Glomerular visceral epithelial cell (primary cell): Measurements from ENCODE around the gene ZDHHC20.
"Not testable (repeated sequence)": the region's sequence is repeated elsewhere in the genome, so short reads cannot be mapped to it uniquely, and the experiment has no call there.

Source experiments
- DNase-seq: peaks from one replicate; pipeline ENCODE4 v3.0.0-alpha.2; 2016; ENCODE audit errors: extremely low spot score

The ZDHHC20 gene

DNA sequence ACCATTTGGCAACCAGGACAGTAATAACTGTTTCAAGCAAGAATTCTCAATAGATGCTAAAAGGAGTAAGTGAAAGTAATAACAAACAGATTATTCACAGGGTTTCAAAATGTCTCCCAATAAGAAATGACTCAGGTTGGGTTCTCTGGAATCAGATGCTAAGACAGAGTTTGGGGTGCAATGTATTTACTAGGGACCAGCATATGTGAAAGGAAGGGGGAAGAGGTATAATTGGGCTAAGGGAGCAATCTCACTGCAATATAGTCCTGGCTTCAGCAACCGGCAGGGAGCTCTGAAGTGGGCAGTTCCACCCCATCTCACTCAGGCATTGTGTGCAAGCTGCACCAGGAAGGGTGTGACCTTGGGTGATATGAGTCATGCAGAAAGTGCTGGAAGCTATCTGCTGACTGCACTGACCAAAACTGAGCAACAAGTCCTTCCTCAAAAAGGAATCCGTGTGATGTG is 23.4 kb downstream of the ZDHHC20 start:
- DNase-seq: peak; percentile 65

DNA sequence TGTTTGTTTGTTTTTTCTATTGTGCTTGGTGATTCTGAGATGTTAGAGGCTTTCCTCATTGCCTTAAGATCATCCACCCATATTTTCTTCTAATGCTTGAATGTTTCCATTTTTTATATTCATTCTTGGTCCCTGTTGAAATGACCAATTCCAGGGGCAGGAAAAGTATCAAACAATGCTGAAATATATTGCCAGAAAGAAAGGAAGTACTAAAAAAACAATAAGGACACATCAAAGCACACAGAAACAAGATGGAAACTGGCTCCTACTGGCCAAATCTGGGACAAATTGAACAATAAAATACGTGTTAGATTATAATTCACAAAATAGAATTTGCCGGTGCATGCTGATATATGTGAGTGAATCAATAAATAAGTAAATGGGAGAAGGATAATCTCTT is 23.9 kb downstream of the ZDHHC20 start:
- DNase-seq: no peak

DNA sequence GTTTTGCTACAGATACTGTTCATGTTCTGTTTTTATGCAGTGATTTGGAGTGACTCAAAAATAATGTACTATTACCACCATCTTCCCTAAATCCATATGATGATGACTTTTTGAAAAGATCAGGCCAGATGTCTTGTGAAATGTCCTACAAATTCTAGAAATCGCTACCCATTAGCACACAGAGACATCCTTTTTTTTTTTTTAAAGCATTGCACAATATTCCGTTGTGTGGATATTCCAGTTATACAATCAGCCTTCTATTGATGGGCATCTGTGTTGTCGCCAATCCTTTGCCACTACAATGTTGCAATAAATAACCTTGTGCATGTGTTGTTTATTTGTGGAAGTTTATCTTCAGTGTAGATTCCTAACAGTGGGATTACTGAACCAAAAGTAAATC is 24.5 kb downstream of the ZDHHC20 start:
- no peak for DNase-seq

DNA sequence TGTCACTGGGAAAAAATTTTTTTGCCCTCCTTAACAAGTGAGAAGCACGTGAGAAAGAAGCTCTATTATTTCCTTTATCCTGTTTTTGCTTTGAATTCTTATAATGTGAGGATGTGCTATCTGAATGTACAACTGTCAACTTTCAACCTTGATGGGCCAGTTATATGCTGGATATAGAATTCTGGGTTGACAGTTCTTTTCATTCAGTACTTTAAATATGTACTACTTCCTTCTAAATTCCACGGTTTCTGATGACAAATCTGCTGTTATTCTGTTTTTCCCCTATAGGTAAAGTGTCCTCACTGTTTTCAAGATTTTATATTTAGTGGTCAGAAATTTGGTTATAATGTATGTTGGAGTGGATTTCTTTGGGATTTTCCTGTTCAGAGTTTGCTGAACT is 29.9 kb downstream of the ZDHHC20 start:
- DNase-seq: no peak

DNA sequence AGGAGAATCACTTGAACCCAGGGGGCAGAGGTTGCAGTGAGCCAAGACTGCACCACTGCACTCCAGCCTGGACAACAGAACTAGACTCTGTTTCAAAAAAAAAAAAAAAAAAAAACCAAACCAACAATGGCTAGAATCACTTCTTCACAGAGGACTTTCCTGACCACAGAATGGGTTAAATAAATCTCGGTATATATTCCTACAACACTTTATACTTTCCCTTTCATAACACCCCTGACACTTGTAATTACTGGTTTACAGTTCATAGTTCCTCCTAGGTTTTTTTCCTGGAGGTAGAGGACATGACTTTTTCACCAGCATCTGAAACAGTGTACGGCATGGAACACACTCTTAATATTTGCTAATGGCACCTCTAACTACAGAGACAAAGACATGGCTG is 31.4 kb downstream of the ZDHHC20 start:
- no peak for DNase-seq

DNA sequence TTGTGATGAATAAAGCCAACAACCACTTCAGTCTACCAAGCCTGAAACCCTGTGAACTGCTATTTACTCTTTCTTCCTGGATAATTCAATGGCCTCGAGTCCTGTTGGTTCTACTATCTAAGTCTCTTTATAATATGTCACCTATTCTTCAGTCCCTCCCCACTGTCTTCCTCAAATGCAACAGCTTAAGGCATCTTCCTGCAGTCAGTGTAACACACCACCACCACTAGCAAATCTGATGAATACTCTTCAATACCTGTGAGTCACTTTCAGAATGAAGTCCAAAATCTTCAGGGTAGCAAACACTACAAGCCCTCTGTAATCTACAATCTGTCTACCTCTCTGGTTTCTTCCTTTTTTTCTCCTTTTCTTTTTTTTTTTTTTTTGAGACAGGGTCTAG is 32.9 kb downstream of the ZDHHC20 start:
- DNase-seq: peak; percentile 5

DNA sequence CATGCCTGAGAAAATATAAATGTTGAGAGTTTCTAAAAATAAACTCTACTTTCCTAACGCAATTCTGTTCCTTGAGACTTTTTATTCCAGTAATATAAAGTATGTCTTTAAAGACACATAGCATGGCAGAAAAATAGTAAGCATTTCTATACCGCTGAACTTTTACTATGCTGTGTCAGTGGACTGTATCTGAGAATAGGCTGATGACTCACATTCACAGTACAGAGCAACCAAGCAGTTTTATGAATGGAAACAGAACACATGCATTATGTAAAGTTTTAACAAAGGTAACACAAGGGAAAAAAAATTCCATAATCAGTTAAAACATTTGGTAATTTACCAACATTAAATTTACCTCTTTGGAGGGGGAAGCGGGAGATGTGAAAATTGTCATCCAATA is 38.4 kb downstream of the ZDHHC20 start:
- peak; percentile 5 for DNase-seq

DNA sequence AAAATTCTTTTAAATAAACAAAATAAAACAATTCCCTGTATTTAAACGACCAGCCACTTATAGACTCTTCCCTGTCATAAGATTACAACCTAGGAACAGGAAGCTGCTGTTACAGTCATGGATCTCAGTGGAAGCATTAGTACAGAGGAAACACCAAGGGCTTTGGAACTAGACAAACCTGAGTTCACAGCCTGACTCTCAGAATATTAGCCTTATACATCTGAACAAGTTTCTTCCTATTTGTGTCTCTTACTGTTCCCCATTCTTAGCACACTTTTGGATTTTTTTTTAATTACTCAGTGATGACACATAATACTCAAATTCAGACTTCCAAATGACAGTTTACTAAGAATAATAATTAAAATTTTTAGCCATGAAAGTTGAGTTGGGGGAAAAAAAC is 46.1 kb downstream of the ZDHHC20 start:
- no peak for DNase-seq

DNA sequence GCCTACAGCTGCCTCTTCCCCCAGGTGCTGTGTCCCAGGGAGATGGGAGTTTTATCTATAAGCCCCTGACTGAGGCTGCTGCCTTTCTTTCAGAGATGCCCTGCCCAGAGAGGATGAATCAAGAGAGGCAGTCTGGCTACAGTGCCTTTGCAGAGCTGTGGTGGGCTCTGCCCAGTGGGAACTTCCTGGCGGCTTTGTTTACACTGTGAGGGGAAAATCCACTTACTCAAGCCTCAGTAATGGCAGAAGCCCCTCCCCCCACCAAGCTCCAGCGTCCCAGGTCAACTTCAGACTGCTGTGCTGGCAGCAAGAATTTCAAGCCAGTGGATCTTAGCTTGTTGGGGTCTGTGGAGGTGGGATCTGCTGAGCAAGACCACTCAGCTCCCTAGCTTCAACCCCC is 48.6 kb downstream of the ZDHHC20 start:
- peak; percentile 57 for DNase-seq

DNA sequence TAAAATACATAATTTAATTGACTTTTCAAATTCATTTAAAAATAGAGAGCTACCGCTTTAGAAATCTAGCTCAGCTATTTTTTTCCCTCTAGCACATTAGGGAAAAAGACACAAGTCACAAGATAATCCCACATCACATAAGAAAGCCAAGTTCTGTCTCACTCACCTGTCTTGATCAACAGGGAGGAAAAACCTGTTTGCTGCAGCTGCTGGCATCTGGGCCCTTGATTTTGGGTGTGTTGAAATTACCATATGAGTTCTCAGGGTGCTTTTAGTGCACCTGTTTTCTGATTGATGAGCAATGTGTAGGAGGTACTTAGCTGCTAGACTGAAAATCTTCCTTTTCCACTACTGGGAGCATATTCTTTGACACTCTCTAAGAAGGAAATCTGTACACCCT is 53.8 kb downstream of the ZDHHC20 start:
- no peak for DNase-seq

DNA sequence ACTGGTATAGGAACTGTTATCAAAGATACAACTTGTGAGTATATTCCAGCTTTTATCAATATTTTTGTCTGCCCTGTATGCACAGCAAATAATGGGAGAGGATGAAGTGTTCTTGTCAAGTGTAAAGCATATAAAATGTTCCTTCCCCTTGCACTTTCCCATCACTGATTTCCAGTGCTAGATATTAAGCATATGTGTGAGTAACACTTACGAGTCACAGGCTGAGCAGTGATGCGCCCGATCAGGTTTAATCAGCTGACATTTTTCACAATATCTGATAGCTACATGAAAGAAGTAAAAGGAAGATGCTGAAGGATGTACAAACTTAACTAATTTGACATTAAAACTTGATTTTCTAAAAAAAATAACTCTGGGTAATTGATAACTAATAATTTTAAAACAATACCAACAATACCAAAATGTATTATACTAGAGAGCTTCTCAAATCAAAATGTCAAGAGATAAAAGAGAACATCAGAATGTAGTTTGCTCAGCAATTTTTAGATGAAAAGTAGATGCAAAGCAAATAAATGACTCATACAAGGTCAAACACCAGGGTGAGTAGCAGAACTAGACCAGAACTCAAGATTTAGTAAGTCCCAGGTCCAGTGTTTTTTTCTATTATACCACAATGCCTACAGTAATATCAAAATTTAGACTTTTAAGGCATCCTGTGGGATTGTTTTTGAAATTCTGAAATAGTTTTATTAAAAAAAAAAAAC is 56.4 kb downstream of the ZDHHC20 start:
- peak; percentile 43 for DNase-seq

DNA sequence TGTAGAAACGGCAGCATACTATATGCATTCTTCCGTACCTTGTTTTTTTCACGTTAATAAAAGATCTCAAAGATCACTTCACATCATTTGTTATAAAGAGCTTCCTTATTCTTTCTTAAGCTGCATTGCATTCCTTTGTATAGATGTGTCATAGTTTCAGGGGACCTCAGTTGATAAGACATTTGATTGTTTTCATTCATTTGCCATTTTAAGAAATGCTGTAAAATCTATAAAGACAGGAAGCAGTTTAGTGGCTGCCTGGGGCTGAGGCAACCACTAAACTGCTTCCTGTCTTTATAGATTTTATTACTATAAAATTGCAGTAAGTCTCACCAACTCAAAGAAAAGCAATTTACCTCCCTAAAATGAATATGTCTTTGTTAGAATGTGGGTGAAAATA is 59.4 kb downstream of the ZDHHC20 start:
- no peak for DNase-seq

DNA sequence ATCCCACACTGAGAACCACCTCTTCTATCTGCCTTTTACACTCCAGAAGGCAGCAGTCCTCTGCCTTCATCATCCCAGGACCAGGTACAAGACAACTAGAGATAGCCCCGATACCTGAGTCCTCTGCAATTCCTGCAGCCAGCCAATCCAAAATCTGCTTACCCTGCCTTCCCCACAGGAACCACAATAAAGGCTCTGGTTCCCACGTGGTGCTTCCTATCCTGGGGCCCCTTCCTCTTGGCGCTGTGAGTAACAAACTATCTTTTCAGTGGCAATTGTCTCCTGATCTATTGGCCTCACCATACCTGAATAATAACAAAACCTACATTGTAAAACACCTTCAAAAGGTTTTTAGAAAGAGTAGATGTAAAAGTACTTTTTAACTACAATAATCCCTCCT is 63.1 kb downstream of the ZDHHC20 start:
- no peak for DNase-seq

DNA sequence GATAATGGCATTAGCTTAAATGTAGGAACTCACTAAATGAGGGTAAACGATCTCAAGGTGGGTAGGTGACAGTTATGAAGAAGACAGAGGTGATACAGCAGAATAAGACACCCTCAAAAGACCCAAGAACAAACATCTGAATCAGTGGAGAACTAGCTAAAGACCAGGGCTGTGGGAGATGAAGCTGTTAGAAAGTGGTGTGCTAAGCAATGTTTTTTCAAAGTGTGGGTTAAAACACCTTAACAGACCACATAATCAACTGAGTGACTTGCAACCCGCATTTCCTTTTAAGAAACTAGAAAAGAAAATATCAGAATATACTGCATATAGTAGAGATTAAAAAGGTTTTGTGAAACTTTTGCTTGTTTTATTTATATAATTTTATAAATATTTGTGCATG is 70.0 kb downstream of the ZDHHC20 start:
- no peak for DNase-seq

DNA sequence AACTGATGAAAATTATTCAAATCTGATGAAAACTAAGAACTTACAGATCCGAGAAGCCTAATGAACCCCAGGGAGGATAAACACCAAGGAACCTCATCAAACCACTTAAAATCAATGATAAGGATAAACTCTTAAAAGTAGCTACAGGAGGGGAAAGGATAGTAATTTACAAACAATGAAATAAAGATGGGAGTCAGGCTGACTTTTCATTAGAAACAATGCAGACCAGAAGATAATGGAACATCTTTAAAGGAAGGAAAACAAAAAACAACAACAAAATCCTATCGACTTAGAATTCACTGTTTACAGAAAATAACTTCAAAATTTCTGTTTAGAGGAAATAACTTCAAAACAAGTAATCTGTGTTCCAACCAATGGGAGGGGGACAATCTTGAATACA is 73.4 kb downstream of the ZDHHC20 start:
- DNase-seq: no peak

DNA sequence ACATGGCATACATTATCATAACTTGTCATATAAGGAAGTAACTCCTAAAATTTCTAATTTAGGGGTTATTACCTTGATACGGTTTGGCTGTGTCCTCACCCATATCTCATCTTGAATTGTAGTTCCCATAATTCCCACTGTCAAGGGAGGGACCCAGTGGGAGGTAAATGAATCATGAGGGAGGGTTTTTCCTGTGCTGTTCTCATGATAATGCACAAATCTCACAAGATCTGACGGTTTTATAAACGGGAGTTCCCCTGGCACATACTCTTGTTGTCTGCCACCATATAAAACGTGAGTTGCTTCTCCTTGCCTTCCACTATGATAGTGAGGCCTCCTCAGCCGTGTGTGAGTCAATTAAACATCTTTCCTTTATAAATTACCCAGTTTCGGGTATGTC is 76.0 kb downstream of the ZDHHC20 start:
- no peak for DNase-seq

DNA sequence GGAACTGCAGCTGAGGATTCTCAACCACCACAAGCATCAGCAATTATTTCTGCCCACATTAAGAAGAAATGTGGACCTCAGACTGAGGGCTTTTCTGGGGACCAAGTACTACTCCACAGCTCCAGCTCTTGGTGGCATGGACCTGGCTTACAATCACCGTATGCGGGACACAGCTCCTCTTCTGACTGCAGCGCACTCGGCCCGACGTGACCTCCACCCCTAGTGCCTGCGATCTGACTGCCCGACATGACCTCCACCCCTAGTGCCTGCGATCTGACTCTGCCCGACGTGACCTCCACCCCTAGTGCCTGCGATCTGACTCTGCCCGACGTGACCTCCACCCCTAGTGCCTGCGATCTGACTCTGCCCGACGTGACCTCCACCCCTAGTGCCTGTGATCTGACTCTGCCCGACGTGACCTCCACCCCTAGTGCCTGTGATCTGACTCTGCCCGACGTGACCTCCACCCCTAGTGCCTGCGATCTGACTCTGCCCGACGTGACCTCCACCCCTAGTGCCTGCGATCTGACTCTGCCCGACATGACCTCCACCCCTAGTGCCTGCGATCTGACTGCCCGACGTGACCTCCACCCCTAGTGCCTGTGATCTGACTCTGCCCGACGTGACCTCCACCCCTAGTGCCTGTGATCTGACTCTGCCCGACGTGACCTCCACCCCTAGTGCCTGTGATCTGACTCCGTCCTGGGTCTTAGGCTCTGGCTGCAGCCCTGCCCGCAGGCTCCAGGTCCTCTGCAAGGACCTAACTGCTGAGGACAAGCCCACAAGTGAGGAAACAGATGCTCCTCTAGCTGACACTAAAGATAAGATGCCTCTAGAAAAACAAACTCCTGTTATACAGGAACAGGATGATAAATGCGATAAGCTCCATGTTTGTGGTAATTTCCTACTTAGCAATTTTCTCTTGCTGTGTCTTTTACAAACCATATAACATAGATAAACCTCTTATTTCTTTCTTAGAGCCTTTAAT is 81.8 kb downstream of the ZDHHC20 start:
- DNase-seq: not testable (repeated sequence)

DNA sequence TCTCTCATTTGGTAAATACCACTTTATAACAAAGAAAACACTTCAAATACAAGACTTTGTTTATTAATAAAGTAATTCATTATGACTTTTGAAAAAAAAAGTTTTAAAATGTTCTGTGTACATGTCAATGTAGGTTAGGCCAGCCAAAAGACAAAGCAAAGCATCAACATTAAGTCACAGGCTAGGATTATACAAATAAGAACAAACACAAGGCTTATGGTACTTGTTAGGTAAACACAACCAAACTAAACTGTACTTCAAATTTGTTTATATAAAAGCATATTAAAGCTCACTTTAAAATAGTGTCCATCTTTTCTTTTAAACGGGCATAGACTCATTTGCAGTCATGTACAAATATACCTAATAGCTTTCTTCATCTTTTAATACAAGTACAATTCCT is 86.6 kb downstream of the ZDHHC20 start:
- DNase-seq: no peak

DNA sequence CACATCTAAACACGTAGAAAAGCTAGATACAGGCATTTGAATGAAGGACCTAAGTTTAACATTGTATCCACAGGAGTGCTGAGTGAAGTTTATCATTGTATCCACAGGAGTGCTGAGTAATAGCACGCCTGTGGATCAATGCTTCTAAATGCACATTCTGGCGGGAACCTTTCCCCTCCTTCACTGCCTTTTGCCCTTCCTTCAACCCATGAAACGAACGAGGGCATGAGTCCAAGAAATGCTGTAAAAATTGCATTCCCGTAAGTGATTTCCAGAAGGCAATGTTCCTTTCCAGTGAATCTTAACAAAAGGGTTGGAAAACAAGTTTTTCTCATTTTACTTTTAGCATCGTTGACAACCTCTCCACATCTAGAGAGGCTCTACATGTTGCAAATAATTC is 88.1 kb downstream of the ZDHHC20 start:
- no peak for DNase-seq

DNA sequence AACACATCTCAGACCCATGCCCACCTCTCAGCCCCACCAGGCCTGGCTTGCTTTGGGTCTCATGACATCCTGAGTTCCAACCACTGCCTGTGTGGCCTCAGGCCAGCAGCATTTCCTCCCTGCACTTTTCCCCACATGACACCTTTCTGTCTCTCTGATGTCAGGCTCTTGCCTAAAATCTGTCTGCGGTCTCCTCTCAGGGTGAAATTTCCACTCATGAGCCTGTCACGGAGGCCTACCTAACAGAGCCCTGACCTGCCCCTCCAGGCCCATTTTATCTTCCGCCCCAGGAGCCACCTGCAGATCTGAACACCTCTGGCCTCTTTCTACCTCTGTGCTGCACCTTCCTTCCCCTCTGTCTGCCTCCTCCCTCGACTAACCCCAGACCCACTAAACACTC is 93.5 kb downstream of the ZDHHC20 start:
- no peak for DNase-seq

DNA sequence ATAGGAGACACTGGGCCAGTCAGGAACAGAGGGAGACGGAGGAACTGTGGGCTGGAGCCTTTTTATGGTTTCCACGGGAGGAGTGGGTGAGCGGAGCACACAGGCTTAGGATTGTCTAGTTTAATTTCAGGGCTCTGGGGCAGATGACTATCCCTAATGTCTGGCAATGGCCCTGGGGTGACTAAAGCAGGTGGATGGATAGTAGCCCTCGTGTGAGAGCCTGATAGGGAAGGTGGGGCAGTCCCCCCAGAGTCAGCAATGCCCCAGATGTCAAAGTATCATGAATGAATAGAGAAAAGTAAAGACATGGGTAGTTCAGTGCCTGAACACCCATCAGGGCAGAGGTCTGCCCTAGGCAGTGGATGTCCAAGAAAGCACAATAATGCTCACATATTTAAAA is 94.2 kb downstream of the ZDHHC20 start:
- no peak for DNase-seq

DNA sequence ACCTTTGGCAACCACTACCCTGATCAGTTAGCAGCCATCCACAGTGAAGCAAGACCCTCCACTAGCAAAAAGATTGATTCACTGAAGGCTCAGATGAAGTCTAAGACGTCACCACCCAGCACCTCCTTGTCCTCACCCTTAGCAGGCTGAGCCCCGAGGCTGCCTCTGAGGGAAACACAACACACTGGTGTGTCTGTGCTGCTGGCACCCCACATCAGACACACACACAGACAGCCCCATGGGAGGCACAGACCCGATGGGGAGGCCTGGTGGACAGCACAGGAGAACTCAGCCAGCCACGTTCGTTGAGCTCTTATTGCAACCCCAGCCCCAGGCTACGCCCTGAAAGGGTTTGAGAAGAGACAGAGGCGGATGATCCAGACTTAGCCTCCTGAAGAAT is 94.7 kb downstream of the ZDHHC20 start:
- no peak for DNase-seq

DNA sequence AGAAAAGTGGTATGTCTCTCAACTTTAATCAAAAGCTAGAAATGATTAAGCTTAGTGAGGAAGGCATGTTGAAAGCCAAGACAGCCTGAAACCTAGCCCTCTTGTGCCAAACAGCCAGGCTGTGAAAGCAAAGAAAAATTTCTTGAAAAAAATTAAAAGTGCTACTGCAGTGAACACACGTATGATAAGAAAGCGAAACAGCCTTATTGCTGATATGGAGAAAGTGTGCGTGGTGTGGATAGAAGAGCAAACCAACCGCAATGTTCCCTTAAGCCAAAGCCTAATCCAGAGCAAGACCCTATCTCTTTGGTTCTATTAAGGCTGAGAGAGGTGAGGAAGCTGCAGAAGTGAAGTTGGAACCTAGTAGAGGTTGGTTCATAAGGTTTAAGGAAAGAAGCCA is 96.4 kb downstream of the ZDHHC20 start:
- DNase-seq: no peak
